Measurements from ENCODE around the gene DHRSX.
"Not testable (repeated sequence)": the region's sequence is repeated elsewhere in the genome, so short reads cannot be mapped to it uniquely, and the experiment has no call there.

Gene DHRSX

DNA sequence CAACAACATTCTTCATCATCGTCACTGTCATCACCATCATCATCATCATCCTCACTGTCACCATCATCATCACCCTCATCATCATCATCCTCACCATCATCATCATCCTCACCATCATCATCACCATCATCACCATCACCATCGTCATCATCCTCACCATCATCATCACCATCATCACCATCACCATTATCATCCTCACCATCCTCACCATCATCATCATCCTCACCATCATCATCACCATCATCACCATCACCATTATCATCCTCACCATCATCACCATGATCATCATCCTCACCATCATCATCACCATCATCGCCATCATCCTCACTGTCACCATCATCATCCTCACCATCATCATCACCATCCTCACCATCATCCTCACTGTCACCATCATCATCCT is 18.9 kb upstream of the DHRSX start:
- not testable (repeated sequence) for DNase-seq

- DNase-seq, result no peak
Measured at GRCh38 chrX:2517055-2517454, 16.3 kb upstream of the DHRSX start.

DNA sequence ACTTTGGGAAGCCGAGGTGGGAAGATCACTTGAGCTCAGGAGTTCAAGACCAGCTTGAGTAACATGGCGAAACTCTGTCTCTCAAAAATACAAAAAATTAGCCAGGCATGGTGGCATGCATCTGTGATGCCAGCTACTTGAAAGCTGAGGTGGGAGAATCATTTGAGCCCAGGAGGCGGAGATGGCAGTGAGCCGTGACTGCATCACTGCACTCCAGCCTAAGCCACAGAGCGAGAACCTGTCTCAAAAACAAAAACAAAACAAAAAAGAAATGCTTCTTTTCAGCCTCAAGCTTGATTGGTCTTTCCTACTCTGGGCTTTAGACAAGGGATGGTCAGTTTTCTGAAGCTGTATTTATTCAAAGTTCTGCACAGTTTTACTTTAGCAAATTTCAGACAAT is 15.8 kb upstream of the DHRSX start:
- no peak for DNase-seq

- no peak for DNase-seq
Measured at GRCh38 chrX:2514131-2514530, 13.4 kb upstream of the DHRSX start.

GRCh38 chrX:2513121-2513664 is 12.4 kb upstream of the DHRSX start:
- DNase-seq, result no peak

- no peak for DNase-seq
Measured at GRCh38 chrX:2512501-2512900, 11.7 kb upstream of the DHRSX start.

DNA sequence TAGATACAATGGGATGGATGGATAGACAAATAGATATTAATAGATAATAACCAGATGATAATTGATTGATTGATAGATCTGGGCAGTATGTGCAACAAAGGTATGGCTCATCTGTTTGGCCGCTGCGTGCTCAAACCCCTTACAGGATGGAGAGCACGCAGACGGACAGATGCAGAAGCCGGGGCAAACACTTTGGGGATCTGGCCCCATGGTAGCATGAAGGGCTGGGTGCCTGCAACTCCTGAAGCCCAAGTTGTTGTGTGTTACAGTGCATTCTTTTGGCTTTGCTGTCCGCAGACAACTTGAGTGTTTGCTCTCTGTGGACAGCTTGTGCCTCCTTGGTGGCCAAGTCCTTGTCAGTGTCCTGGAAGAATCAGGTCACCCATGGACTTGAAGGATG is 10.6 kb upstream of the DHRSX start:
- DNase-seq, result no peak

DNA sequence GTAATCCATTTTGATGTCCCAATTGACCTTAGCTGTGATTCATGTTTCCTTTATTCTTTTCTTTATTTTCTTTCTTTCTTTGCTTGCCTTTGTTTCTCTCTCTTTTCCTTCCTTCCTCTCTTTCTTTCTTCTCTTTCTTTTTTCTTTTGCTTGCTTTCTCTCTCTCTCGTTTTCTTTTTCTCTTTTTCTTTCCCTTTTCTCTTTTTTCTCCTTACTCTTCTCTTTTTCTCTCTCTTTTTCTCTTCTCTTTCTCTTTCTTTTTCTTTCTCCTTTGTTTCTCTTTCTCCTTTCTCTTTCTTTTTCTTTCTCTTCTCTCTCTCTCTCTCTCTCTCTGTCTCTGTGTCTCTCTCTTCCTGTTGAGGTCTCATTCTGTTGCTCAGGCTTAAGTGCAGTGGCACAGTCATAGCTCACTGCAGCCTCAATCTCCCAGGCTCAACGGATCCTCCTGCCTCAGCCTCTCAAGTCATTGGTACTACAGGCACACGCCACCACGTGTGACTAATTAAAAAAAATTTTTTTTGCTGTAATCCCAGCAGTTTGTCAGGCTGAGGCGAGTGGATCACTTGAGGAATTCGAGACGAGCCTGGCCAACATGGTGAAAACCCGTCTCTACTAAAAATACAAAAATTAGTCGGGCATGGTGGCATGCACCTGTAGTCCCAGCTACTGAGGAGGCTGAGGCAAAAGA is 8.0 kb upstream of the DHRSX start:
- DNase-seq, result no peak

GRCh38 chrX:2507904-2508627 is 7.3 kb upstream of the DHRSX start:
- no peak for DNase-seq

- DNase-seq, result no peak
Measured at GRCh38 chrX:2507196-2507595, 6.4 kb upstream of the DHRSX start.

DNA sequence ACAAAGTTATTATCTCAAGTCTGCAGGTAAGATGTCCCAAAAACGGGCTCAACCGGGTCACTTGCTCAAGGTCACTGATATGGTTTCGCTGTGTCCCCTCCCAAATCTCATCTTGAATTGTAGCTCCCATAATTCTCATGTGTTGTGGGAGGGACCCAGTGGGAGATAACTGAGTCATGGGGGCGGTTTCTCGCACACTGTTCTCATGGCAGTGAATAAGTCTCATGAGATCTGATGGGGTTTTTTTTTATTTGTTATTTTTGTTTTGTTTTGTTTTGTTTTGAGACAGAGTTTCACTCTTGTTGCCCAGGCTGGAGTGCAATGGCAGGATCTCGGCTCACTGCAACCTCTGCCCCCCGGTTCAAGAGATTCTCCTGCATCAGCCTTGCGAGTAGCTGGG is 4.6 kb upstream of the DHRSX start:
- not testable (repeated sequence) for DNase-seq

GRCh38 chrX:2504706-2505332 is 4.0 kb upstream of the DHRSX start:
- DNase-seq, result no peak

DNA sequence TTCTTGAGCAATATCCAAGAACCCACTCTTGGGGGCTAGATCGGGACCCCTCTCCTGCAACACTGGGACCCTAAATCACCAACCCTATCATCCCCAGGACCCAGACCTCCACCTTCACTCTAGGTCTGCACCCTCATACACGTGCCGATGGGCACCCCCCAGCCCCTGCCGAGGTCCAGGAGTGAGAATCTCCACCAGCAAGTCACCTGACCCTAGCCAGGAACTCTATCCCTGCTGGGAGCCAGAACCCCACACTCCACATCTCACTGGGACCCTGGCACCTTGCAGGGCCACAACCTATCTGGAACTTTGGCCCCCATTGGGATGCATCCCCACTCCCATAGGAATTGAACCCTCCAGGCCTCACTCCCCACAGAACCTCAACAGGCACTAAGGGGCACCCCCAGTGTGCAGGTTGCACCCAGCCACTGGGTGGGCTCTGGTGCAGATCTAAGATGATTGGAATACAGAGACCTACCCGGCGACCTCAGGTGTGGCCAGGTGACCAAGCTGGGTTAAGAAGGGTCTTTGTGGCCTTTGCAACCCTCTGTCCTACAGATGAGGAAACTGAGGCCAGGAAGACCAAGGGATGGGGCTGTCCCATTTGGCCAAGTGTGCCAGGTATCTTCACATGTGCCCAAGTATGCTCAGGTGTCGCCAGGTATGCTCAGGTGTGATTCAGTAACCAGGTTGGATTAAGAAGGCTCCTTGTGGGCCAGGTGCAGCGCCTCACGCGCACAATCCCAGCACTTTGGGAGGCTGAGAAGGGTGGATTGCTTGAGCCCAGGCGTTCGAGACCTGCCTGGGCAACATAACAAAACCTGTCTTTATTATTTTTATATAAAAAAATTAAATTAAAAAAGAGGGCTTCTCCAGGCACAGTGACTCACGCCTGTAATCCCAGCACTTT is 3.1 kb upstream of the DHRSX start:
- DNase-seq, result no peak

- DNase-seq, result peak; percentile 49
Measured at GRCh38 chrX:2502668-2503519, 2.1 kb upstream of the DHRSX start.

DNA sequence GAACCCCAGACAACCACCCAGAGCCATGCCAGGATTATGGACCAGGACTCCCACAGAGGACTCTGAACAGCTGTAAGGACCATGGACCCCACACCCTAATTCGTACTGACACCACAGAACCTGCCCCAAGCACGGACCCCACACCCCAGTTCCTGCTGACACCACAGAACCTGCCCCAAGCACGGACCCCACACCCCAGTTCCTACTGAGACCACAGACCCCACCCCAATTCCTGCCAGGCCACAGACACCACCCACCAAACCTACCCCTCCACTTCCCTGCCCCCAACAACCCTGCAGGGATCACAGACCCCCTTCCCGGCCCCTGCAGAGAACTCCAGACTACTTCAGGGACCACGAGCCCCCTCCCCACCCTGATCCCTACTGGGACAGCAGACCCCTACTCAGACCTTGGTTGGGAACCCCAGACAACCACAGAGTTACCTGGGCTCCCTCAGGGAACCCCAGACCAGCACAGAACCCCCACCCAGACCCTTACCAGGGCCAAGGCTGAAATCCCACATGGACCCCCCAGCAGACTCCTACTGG is 1.4 kb upstream of the DHRSX start:
- DNase-seq, result no peak

GRCh38 chrX:2501559-2502102 is 855 bp upstream of the DHRSX start:
- no peak for DNase-seq

DNA sequence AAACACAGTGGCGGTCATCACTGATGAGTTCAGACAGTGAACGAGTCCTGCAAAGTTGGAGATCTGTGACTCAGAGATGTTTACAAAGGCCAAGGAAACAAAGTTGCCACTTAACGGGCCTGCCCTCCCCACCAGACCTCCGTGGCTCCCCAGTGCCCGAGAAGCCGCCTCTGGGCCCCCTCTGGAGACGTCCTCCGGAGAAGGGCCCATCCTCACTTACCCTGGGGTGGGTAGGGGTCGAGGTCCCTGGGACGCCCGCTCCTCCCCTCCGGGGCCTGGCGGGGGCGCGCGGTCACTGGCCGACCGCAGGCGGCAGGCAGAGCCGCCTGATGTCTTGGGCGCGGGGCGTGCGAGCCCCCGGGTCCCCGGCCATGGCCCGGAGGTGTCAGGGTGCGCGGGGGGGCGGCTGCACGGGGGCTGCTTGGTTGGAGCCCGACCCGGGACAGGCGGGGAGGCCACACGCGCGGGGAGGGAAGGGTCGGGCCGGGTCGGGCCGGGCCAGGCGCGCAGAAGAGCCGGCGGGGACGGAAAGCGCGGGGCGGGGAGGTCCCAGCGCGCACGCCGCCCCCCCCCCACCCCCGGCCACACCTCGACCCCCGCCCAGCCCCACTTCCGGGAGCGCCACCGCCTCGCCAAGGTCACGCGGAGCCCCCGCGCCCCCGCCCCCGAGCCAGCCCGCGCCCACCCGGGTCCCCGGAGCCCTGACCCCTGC is 529 bp downstream of the DHRSX start:
- peak; percentile 52 for DNase-seq

GRCh38 chrX:2499507-2499906 is 1.3 kb downstream of the DHRSX start:
- no peak for DNase-seq

DNA sequence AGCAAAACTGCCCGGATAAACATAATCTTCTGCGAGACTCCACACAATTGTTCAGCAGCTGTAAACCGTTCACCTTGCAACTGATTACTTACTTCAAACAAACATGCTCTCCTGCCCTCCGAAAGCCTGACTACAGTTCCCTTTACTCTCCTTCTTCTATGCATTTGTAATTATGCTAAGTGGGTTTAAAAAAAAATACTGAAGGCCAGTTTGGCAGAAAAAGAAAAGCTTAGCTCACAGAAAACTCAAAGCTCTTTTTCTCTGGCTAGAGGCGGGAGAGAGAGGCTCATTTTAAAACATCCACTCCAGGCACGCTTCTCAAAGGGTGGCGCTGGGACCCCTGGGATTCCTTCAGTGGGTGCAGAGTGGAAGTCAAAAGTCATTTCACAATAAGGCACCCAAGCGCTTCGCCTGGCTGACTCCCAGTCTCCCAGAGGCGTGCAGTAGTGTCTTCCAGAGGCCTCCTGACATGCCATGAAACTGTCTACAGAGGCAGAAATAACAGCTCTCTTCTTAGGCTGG is 1.9 kb downstream of the DHRSX start:
- peak; percentile 19 for DNase-seq

Data from fibroblast of skin of right biceps (primary cell).